Ishikawa (cell line): ENCODE data around the gene SMPDL3A.

ENCODE experiments used
- CEBPB ChIP-seq: IDR thresholded peaks from 2 replicates; pipeline ENCODE4 v1.6.1; 2012
- CREB1 ChIP-seq: IDR thresholded peaks from 2 replicates; pipeline ENCODE4 v1.6.1; 2012; ENCODE audit warnings: low read depth
- EGR1 ChIP-seq: IDR thresholded peaks from 2 replicates; pipeline ENCODE4 v1.6.1; 2012
- EP300 ChIP-seq: IDR thresholded peaks from 2 replicates; pipeline ENCODE4 v1.6.1; 2012; ENCODE audit warnings: borderline replicate concordance
- FOXM1 ChIP-seq: IDR thresholded peaks from 2 replicates; pipeline ENCODE4 v1.6.1; 2012; ENCODE audit warnings: low read depth, borderline replicate concordance
- NFIC ChIP-seq: IDR thresholded peaks from 2 replicates; pipeline ENCODE4 v1.6.1; 2012
- RAD21 ChIP-seq: IDR thresholded peaks from 2 replicates; pipeline ENCODE4 v1.6.1; 2012; ENCODE audit warnings: low read depth
- REST ChIP-seq: IDR thresholded peaks from 2 replicates; pipeline ENCODE4 v1.6.1; 2012; ENCODE audit warnings: low read depth, mild to moderate bottlenecking
- TAF1 ChIP-seq: IDR thresholded peaks from 2 replicates; pipeline ENCODE4 v1.6.1; 2012; ENCODE audit warnings: low read depth, mild to moderate bottlenecking
- TCF12 ChIP-seq: IDR thresholded peaks from 2 replicates; pipeline ENCODE4 v1.6.1; 2012; ENCODE audit warnings: low read depth
- TEAD4 ChIP-seq: IDR thresholded peaks from 2 replicates; pipeline ENCODE4 v1.6.1; 2012
- USF1 ChIP-seq: IDR thresholded peaks from 2 replicates; pipeline ENCODE4 v1.6.1; 2012
- YY1 ChIP-seq: IDR thresholded peaks from 2 replicates; pipeline ENCODE4 v1.6.1; 2012; ENCODE audit warnings: low read depth
- ZBTB7A ChIP-seq: IDR thresholded peaks from 2 replicates; pipeline ENCODE4 v1.6.1; 2012; ENCODE audit warnings: low read depth
- TF ChIP-seq, protein P1 (sequence below): IDR thresholded peaks from 2 replicates; pipeline ENCODE4 v1.6.1; 2012

SMPDL3A gene

DNA sequence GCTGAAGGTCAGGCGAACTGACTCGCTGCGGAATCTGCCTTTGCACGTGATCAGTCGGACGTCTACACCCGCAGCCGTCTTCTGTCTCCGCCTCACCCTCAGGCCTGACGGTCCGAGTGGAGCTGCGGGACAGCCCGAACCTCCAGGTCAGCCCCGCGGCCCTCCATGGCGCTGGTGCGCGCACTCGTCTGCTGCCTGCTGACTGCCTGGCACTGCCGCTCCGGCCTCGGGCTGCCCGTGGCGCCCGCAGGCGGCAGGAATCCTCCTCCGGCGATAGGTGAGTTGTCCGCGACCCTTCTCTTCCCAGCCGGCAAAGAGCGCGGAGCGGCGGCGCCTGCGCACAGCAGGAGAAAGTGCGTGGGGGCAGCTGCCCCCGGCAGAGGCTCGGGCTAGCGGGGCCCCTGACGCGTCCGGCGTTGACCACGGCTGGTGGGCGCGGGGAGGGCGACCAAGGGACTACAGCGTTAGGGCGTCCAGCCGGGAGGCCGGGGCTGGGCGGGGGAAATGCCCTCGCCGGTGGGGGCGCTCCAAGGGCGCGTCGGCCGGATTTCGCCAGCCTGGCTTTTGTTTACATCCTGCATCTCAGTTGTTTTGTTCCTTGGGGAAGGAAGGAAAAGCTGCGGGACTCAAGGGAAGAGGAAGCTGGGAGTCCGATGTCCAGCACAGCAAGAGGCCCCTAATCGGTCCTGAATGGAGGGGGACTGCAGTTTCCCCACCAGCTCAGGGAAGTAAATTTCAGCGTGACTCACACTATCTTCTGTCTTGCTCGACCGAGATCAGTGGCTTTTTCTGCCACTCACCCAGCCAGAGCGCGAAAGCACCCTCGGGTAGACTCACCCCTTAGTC is at the start of gene SMPDL3A:
Gene SMPDL3A, plus strand, starts transcription at position 77 of the 846 bp plus-strand sequence. Its CDS starts 89 bp downstream, at position 166.
- peak; percentile 3; the same call in 1 of the 2 replicates for TF ChIP-seq RAD21
- peak; percentile 44; the same call in 1 of the 2 replicates for TF ChIP-seq TCF12
- TF ChIP-seq TAF1: peak; percentile 52; the same call in 1 of the 2 replicates
- TF ChIP-seq ZBTB7A: peak; percentile 85
- TF ChIP-seq TEAD4: peak; percentile 71
- TF ChIP-seq YY1: no peak; the same call in 1 of the 2 replicates
- no peak for TF ChIP-seq NFIC
- TF ChIP-seq EP300: no peak
- no peak for TF ChIP-seq CREB1
- TF ChIP-seq FOXM1: no peak
- TF ChIP-seq, protein P1, sequence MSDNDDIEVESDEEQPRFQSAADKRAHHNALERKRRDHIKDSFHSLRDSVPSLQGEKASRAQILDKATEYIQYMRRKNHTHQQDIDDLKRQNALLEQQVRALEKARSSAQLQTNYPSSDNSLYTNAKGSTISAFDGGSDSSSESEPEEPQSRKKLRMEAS: no peak; the same call in 1 of the 2 replicates
- TF ChIP-seq REST: no peak
- TF ChIP-seq EGR1: no peak
- no peak for TF ChIP-seq CEBPB
- peak; percentile 67 for TF ChIP-seq USF1

DNA sequence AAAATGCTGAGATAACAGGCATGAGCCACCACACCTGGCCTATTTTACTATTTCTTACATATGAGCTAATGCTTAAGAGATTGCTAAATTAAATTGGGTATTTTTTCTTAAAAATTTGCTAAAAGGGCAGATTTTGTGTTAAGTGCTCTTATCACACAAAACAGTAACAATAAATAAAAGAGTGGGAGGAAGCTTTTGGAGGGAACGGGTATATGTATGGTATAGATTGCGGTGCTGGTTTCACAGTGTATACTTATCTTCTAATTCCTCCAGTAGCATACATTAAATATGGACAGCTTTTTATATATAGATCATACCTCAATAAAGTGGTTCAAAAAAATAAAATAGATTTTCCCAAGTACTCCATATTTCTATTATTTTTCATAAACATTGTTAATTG is 49.0 kb upstream of the SMPDL3A start:
- no peak for TF ChIP-seq EP300
- TF ChIP-seq TAF1: no peak
- no peak for TF ChIP-seq FOXM1
- no peak for TF ChIP-seq TCF12
- TF ChIP-seq REST: no peak
- TF ChIP-seq CEBPB: no peak
- no peak for TF ChIP-seq USF1
- no peak for TF ChIP-seq EGR1
- TF ChIP-seq ZBTB7A: no peak
- TF ChIP-seq, protein P1: no peak
- TF ChIP-seq TEAD4: no peak
- TF ChIP-seq NFIC: no peak
- no peak for TF ChIP-seq YY1
- no peak for TF ChIP-seq RAD21
- no peak for TF ChIP-seq CREB1

DNA sequence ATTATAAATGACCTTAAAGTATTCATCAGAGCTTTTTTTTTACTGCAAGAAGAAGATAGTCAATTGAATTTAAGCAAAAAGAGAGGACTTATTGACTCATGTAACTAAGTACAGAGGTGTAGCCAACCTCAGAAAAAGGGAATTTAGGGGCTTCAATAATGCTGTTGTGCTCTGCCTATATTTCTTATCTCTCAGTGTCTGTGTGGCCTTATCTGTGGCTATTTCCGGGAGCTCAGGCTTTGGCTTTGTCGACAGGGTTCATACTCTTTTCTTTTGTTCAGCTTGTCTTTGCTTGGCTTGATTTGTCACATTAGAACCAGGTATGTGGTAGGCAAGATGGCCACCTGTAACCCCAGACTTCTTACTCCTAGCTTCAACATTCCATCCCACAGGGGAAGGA is 48.1 kb upstream of the SMPDL3A start:
- TF ChIP-seq REST: no peak

- TF ChIP-seq RAD21: peak; percentile 29; the same call in 1 of the 2 replicates
Observed at GRCh38 chr6:122744247-122744646, 44.8 kb upstream of the SMPDL3A start.

GRCh38 chr6:122746688-122747087 is 42.4 kb upstream of the SMPDL3A start:
- TF ChIP-seq ZBTB7A (no peak), TEAD4 (no peak), RAD21 (no peak), NFIC (no peak), USF1 (no peak), CREB1 (no peak), FOXM1 (no peak), EP300 (no peak), YY1 (no peak), TAF1 (no peak), TCF12 (no peak)
- TF ChIP-seq, protein P1: no peak
